Neural cell (in vitro differentiated cells): ENCODE measurements around the gene MAP2.

Source experiments
- EP300 ChIP-seq: fragments of 450-650 bp; conservative IDR thresholded peaks from 2 replicates; pipeline ENCODE4 v1.6.1; 2014; ENCODE audit warnings: antibody characterized with exemption, mild to moderate bottlenecking, moderate library complexity; ENCODE audit not compliant: poor library complexity, severe bottlenecking
- EZH2 ChIP-seq: fragments of 200-600, 300-800 bp; shearing (Covaris generic), sonication (generic); IDR thresholded peaks from 2 replicates; pipeline ENCODE4 v1.6.1; 2014; ENCODE audit warnings: antibody characterized with exemption, low read length, borderline replicate concordance, mild to moderate bottlenecking; ENCODE audit not compliant: insufficient read depth, poor library complexity, severe bottlenecking
- POLR2AphosphoS5 ChIP-seq: IDR thresholded peaks from 2 replicates; pipeline ENCODE4 v1.6.1; 2012
- TAF1 ChIP-seq: IDR thresholded peaks from 2 replicates; pipeline ENCODE4 v1.6.1; 2012; ENCODE audit warnings: low read depth
- TF ChIP-seq, protein P1 (sequence below): fragments of 450-650 bp; IDR thresholded peaks from 2 replicates; pipeline ENCODE4 v1.5.1; 2014; ENCODE audit warnings: antibody characterized with exemption, mild to moderate bottlenecking, moderate library complexity; ENCODE audit not compliant: poor library complexity, severe bottlenecking

GRCh38 chr2:209564816-209565215, 141.0 kb downstream of the MAP2 start:
- TF ChIP-seq EZH2 (no peak), TAF1 (no peak), POLR2AphosphoS5 (no peak), EP300 (no peak)
- TF ChIP-seq, protein P1, sequence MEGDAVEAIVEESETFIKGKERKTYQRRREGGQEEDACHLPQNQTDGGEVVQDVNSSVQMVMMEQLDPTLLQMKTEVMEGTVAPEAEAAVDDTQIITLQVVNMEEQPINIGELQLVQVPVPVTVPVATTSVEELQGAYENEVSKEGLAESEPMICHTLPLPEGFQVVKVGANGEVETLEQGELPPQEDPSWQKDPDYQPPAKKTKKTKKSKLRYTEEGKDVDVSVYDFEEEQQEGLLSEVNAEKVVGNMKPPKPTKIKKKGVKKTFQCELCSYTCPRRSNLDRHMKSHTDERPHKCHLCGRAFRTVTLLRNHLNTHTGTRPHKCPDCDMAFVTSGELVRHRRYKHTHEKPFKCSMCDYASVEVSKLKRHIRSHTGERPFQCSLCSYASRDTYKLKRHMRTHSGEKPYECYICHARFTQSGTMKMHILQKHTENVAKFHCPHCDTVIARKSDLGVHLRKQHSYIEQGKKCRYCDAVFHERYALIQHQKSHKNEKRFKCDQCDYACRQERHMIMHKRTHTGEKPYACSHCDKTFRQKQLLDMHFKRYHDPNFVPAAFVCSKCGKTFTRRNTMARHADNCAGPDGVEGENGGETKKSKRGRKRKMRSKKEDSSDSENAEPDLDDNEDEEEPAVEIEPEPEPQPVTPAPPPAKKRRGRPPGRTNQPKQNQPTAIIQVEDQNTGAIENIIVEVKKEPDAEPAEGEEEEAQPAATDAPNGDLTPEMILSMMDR = no peak
